Measurements from ENCODE around the gene DBNL.

Gene DBNL

GRCh38 chr7:44101966-44102845 lies 57.7 kb downstream of the DBNL start:
- TF ChIP-seq CTCF (IDR thresholded peaks at IDR 0.05; ENCODE audit: insufficient read depth, low read depth, low read length, missing control alignments): no peak
- H3K4me3 ChIP-seq (ENCODE audit: low read depth, low read length): no peak overlapping the region
- DNase-seq (ENCODE audit: low read depth): no peak

GRCh38 chr7:44102846-44103565 lies 58.5 kb downstream of the DBNL start:
- H3K4me3 ChIP-seq (ENCODE audit: low read depth, low read length): no peak overlapping the region
- no peak for TF ChIP-seq CTCF (IDR thresholded peaks at IDR 0.05; ENCODE audit: insufficient read depth, low read depth, low read length, missing control alignments)
- no peak for DNase-seq (ENCODE audit: low read depth)

GRCh38 chr7:44103566-44103922 lies 59.0 kb downstream of the DBNL start:
- DNase-seq (ENCODE audit: low read depth): no peak
- no peak for TF ChIP-seq CTCF (IDR thresholded peaks at IDR 0.05; ENCODE audit: insufficient read depth, low read depth, low read length, missing control alignments)
- no peak overlapping the region for H3K4me3 ChIP-seq (ENCODE audit: low read depth, low read length)

- H3K4me3 ChIP-seq (ENCODE audit: low read depth, low read length): no peak within 1 kb of the TSS
- no peak for TF ChIP-seq CTCF (IDR thresholded peaks at IDR 0.05; ENCODE audit: insufficient read depth, low read depth, low read length, missing control alignments)
- DNase-seq (ENCODE audit: low read depth): no peak
Observed at GRCh38 chr7:44103923-44104859, 59.7 kb downstream of the DBNL start, which contains the start of gene AEBP1. AEBP1 (plus strand) TSS chr7:44104345; CDS start chr7:44104666, 321 bp downstream.

- no peak for DNase-seq (ENCODE audit: low read depth)
- no peak overlapping the region for H3K4me3 ChIP-seq (ENCODE audit: low read depth, low read length)
- no peak for TF ChIP-seq CTCF (IDR thresholded peaks at IDR 0.05; ENCODE audit: insufficient read depth, low read depth, low read length, missing control alignments)
Observed at GRCh38 chr7:44104860-44105771, 60.6 kb downstream of the DBNL start.
